ENCODE data around the gene GART.

- TF ChIP-seq POLR2A (IDR thresholded peaks at IDR 0.05; ENCODE audit: low read depth), result no peak
- TF ChIP-seq, protein P1, sequence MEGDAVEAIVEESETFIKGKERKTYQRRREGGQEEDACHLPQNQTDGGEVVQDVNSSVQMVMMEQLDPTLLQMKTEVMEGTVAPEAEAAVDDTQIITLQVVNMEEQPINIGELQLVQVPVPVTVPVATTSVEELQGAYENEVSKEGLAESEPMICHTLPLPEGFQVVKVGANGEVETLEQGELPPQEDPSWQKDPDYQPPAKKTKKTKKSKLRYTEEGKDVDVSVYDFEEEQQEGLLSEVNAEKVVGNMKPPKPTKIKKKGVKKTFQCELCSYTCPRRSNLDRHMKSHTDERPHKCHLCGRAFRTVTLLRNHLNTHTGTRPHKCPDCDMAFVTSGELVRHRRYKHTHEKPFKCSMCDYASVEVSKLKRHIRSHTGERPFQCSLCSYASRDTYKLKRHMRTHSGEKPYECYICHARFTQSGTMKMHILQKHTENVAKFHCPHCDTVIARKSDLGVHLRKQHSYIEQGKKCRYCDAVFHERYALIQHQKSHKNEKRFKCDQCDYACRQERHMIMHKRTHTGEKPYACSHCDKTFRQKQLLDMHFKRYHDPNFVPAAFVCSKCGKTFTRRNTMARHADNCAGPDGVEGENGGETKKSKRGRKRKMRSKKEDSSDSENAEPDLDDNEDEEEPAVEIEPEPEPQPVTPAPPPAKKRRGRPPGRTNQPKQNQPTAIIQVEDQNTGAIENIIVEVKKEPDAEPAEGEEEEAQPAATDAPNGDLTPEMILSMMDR (IDR thresholded peaks at IDR 0.05), result no peak
- TF ChIP-seq EP300 (IDR thresholded peaks at IDR 0.05), result no peak
Observed at GRCh38 chr21:33561373-33561772, 19.5 kb upstream of the GART start.
